22Rv1 (cell line): ENCODE measurements around the gene LSM7.
"Not testable (repeated sequence)": the region's sequence is repeated elsewhere in the genome, so short reads cannot be mapped to it uniquely, and the experiment has no call there.

Experiments
- H3K27ac ChIP-seq: fragments of 450-650 bp; 2 replicates; pipeline ENCODE4 v1.5.1; 2017
- CTCF ChIP-seq: fragments of 450-650 bp; IDR thresholded peaks from 2 replicates; pipeline ENCODE4 v1.5.1; 2017; ENCODE audit warnings: mild to moderate bottlenecking
- ZFX ChIP-seq: fragments of 450-650 bp; IDR thresholded peaks from 2 replicates; pipeline ENCODE4 v1.6.1; 2017; ENCODE audit warnings: antibody characterized with exemption, borderline replicate concordance

Gene LSM7

GRCh38 chr19:2286402-2287140 lies 41.8 kb downstream of the LSM7 start:
- H3K27ac ChIP-seq, result no peak overlapping the region
- TF ChIP-seq ZFX (no peak), CTCF (no peak)

GRCh38 chr19:2283835-2284507 lies 44.4 kb downstream of the LSM7 start:
- TF ChIP-seq CTCF, result no peak
- no peak for TF ChIP-seq ZFX

GRCh38 chr19:2282862-2283237 lies 45.5 kb downstream of the LSM7 start:
- no peak overlapping the region for H3K27ac ChIP-seq
- no peak for TF ChIP-seq CTCF
- TF ChIP-seq ZFX, result no peak

More at GRCh38 chr19:2283835-2284507, 44.4 kb downstream of the LSM7 start:
- H3K27ac ChIP-seq, result no peak overlapping the region

GRCh38 chr19:2282062-2282861 lies 46.1 kb downstream of the LSM7 start, which contains the start of gene PEAK3:
TSS of gene PEAK3 (minus strand) at chr19:2282175. CDS start at chr19:2280931, 1,244 bp downstream.
- H3K27ac ChIP-seq, result no peak within 1 kb of the TSS
- TF ChIP-seq CTCF, result no peak
- no peak for TF ChIP-seq ZFX

- not testable (repeated sequence) for H3K27ac ChIP-seq
Measured at GRCh38 chr19:2281265-2282061, 46.9 kb downstream of the LSM7 start.

GRCh38 chr19:2280633-2281264 lies 47.6 kb downstream of the LSM7 start:
- TF ChIP-seq ZFX (no peak), CTCF (no peak)
- H3K27ac ChIP-seq, result no peak overlapping the region
